Measurements from ENCODE around the gene HCLS1.

GRCh38 chr3:121637922-121638321 lies 22.8 kb downstream of the HCLS1 start:
- TF ChIP-seq CTCF (tag by site-specific recombination; IDR thresholded peaks at IDR 0.05) (no peak), ZNF266 (tag by site-specific recombination; IDR thresholded peaks at IDR 0.05; ENCODE audit: low read depth) (no peak), ZNF274 (IDR thresholded peaks at IDR 0.05; ENCODE audit: low read length) (no peak), ZNF274 (tag by site-specific recombination; IDR thresholded peaks at IDR 0.05; ENCODE audit: borderline replicate concordance) (no peak), ZBTB1 (tag by site-specific recombination; IDR thresholded peaks at IDR 0.05) (no peak), ZNF521 (tag by site-specific recombination; IDR thresholded peaks at IDR 0.05) (no peak)
- TF ChIP-seq, protein P1, sequence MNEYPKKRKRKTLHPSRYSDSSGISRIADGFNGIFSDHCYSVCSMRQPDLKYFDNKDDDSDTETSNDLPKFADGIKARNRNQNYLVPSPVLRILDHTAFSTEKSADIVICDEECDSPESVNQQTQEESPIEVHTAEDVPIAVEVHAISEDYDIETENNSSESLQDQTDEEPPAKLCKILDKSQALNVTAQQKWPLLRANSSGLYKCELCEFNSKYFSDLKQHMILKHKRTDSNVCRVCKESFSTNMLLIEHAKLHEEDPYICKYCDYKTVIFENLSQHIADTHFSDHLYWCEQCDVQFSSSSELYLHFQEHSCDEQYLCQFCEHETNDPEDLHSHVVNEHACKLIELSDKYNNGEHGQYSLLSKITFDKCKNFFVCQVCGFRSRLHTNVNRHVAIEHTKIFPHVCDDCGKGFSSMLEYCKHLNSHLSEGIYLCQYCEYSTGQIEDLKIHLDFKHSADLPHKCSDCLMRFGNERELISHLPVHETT (tag by site-specific recombination; IDR thresholded peaks at IDR 0.05), result no peak
